H1 (cell line): ENCODE measurements around the gene PHLDB3. TPM values are rescaled to one million over a fixed set of nuclear protein-coding genes. Genes with fewer than 3 reads are reported as not detected.

Source experiments
- CTBP2 ChIP-seq: IDR thresholded peaks from 2 replicates; pipeline ENCODE4 v1.7.0; 2011; ENCODE audit warnings: borderline replicate concordance, mild to moderate bottlenecking, moderate library complexity, mixed read lengths, low read length; ENCODE audit not compliant: insufficient read depth, insufficient read length
- EP300 ChIP-seq, 2 experiments: IDR thresholded peaks; 1 replicate in 1 of 2; 2 replicates in 1 of 2; pipeline ENCODE4 v1.6.1; 2011 to 2012; ENCODE audit warnings: low read depth in 2 of 2, low read length in 2 of 2, mild to moderate bottlenecking in 2 of 2, borderline replicate concordance in 1 of 2, inconsistent platforms in 1 of 2, moderate library complexity in 1 of 2
- JUND ChIP-seq: IDR thresholded peaks from 2 replicates; pipeline ENCODE4 v1.6.1; 2011; ENCODE audit warnings: mild to moderate bottlenecking, improper control_type of control experiment, low read length
- KDM1A ChIP-seq: fragments of 200-600, 300-600 bp; sonication (generic); IDR thresholded peaks from 2 replicates; pipeline ENCODE4 v1.7.1; 2016; ENCODE audit warnings: mild to moderate bottlenecking, low read length, borderline replicate concordance
- KDM4A ChIP-seq: IDR thresholded peaks from one replicate; pipeline ENCODE4 v1.7.1; 2012; ENCODE audit warnings: low read depth, mild to moderate bottlenecking, moderate library complexity, low read length, inconsistent platforms; ENCODE audit not compliant: severe bottlenecking
- KDM5A ChIP-seq: fragments of 200-600 bp; IDR thresholded peaks from 2 replicates; pipeline ENCODE4 v1.7.1; 2012; ENCODE audit warnings: mild to moderate bottlenecking, low read length, inconsistent platforms, mixed read lengths
- PHF8 ChIP-seq: fragments of 200-600 bp; sonication (generic); conservative IDR thresholded peaks from 2 replicates; pipeline ENCODE4 v1.7.1; 2012; ENCODE audit warnings: low read depth, mild to moderate bottlenecking, inconsistent platforms, low read length, moderate library complexity
- RAD21 ChIP-seq, 2 experiments: IDR thresholded peaks in 1 of 2; conservative IDR thresholded peaks in 1 of 2; 2 replicates each; pipeline ENCODE4 v1.6.1; 2011; ENCODE audit warnings: low read depth in 2 of 2, low read length in 2 of 2, improper control_type of control experiment in 1 of 2, inconsistent platforms in 1 of 2, mild to moderate bottlenecking in 1 of 2, moderate library complexity in 1 of 2
- SP4 ChIP-seq: IDR thresholded peaks from 2 replicates; pipeline ENCODE4 v1.6.1; 2012; ENCODE audit warnings: low read length, inconsistent platforms
- SUZ12 ChIP-seq: fragments of 200-600 bp; sonication (generic); IDR thresholded peaks from 2 replicates; pipeline ENCODE4 v1.6.1; 2012; ENCODE audit warnings: mild to moderate bottlenecking, inconsistent platforms, low read length, moderate library complexity, mixed read lengths
- polyA plus RNA-seq, 7 experiments: library from polyadenylated mRNA; depleted of rRNA in 3 of 7; stranded (reverse) in 5 of 7; unstranded in 2 of 7; fragments of >200 nt in 5 of 7; fragments of 200-250 nt in 2 of 7; gene quantifications; 1 replicate in 5 of 7; 2 replicates in 1 of 7; 4 replicates in 1 of 7; pipeline versions ENCODE4 v1.2.1 to v1.2.3, GENCODE V29; 2011 to 2013; ENCODE audit warnings: missing spikeins in 2 of 7, mixed read lengths in 2 of 7
- total RNA-seq: library from RNA; stranded (reverse); fragmentation: NEBNext Ultra II Directional; extraction: Animal tissue kit (Norgen Biotek cat#: 25700); gene quantifications from 2 replicates; pipeline ENCODE4 v1.2.1, GENCODE V29; 2021

Gene PHLDB3
- total and polyA plus RNA-seq, 2 of the 8 experiments (the other 6 are each of a cell fraction or from before 2014, with no cell fraction given) = 4.0 to 8.5 TPM

- TF ChIP-seq KDM5A (no peak), KDM1A (no peak), SUZ12 (no peak), CTBP2 (no peak), KDM4A (peak; percentile 38), EP300 (IDR thresholded peaks at IDR 0.05; ENCODE audit: borderline replicate concordance in 1 of 2, low read depth in 2 of 2, low read length in 2 of 2) (no peak), JUND (no peak), SP4 (peak; percentile 41; the same call in 1 of the 2 replicates), RAD21 (IDR thresholded peaks at IDR 0.05 in 1 of 2, conservative IDR thresholded peaks at IDR 0.05 in 1 of 2; ENCODE audit: low read depth in 2 of 2, low read length in 2 of 2) (no peak), PHF8 (peak; percentile 40; the same call in 1 of the 2 replicates)
- TF ChIP-seq, all 59 proteins: peak for 6
Observed at GRCh38 chr19:43533546-43534304, 29.2 kb upstream of the PHLDB3 start (continued).
